Transverse colon (tissue), 4 donors: Measurements from ENCODE around the gene MDFIC. TPM values are rescaled to one million over a fixed set of nuclear protein-coding genes. Genes with fewer than 3 reads are reported as not detected.

Source experiments
- DNase-seq: peaks from one replicate; pipeline ENCODE4 v3.0.0-alpha.2; 2019
- H3K27ac ChIP-seq, 4 donors: fragments of 200-600 bp; sonication (generic); 2 replicates each; pipeline ENCODE4 v1.5.1; 2016 to 2018; ENCODE audit warnings: inconsistent platforms in 4 of 4
- H3K27me3 ChIP-seq: fragments of 200-600 bp; sonication (generic); 2 replicates; pipeline ENCODE4 v1.5.1; 2017; ENCODE audit warnings: inconsistent platforms
- H3K36me3 ChIP-seq, 4 donors: fragments of 200-600 bp; sonication (generic); 2 replicates each; pipeline ENCODE4 v1.5.1; 2017 to 2019; ENCODE audit warnings: inconsistent platforms in 4 of 4
- H3K4me1 ChIP-seq, 4 donors: fragments of 200-600 bp; sonication (generic); 2 replicates each; pipeline ENCODE4 v1.5.1; 2017 to 2020; ENCODE audit warnings: inconsistent platforms in 4 of 4
- H3K4me3 ChIP-seq, 4 donors: fragments of 200-600 bp; sonication (generic); 1 replicate in 1 of 4; 2 replicates in 3 of 4; pipeline versions ENCODE4 v1.5.1 to v1.6.1; 2017 to 2019; ENCODE audit warnings: inconsistent platforms in 4 of 4
- H3K9me3 ChIP-seq, 2 donors: fragments of 200-600 bp; sonication (generic); 2 replicates each; pipeline ENCODE4 v1.5.1; 2017 to 2019; ENCODE audit warnings: inconsistent platforms in 2 of 2
- EP300 ChIP-seq: sonication (generic); formaldehyde crosslinking; IDR thresholded peaks from one replicate; pipeline ENCODE4 v1.6.1; 2017; ENCODE audit warnings: antibody characterized with exemption, low read depth
- POLR2A ChIP-seq: fragments of 450-650 bp; IDR thresholded peaks from one replicate; pipeline ENCODE4 v1.6.1; 2016; ENCODE audit warnings: antibody characterized with exemption, mild to moderate bottlenecking, moderate library complexity
- POLR2AphosphoS5 ChIP-seq, 3 donors: sonication (generic); formaldehyde crosslinking; IDR thresholded peaks; one replicate each; pipeline ENCODE4 v1.6.1; 2016; ENCODE audit warnings: antibody characterized with exemption in 3 of 3
- WGBS, 2 donors: methylation state at CpG; one replicate each; pipeline ENCODE4 v1.1.5; 2018; ENCODE audit warnings: low coverage in 1 of 2; 5-methylcytosine and 5-hydroxymethylcytosine counted together
- in situ Hi-C, 4 donors: fragments of 200-750 bp; cut with MboI; loops; one replicate each; pipeline versions ENCODE4 v1.15.0 to v1.15.1; 2017; ENCODE audit warnings: low sequenced_read_pairs in 3 of 4, low pct_ligation_motif_present in 1 of 4, low pct_unique_long_range_greater_than_20kb in 1 of 4
- intact Hi-C: fragments of 100-400 bp; cut with DNase I; formaldehyde crosslinking; loops from one replicate; pipeline ENCODE4 v1.15.1; 2023; ENCODE audit warnings: low total_unique reads
- total RNA-seq, 4 donors: library from RNA; depleted of rRNA; stranded (reverse); fragments of >200 nt; gene quantifications; one replicate each; pipeline ENCODE4 v1.1.0, GENCODE V29; 2016
- TF ChIP-seq, protein P1 (sequence below), 5 experiments: fragments of 200-600 bp in 3 of 5; fragments of 450-650 bp in 2 of 5; sonication (generic) in 3 of 5; IDR thresholded peaks; 1 replicate in 2 of 5; 2 replicates in 3 of 5; pipeline ENCODE4 v1.5.1; 2016 to 2017; ENCODE audit warnings: antibody characterized with exemption in 5 of 5, inconsistent platforms in 3 of 5, mild to moderate bottlenecking in 2 of 5, moderate library complexity in 1 of 5

MDFIC gene
- total RNA-seq, 4 donors from 2014 or later: 4.5 to 14.8 (median 9.6) TPM

DNA sequence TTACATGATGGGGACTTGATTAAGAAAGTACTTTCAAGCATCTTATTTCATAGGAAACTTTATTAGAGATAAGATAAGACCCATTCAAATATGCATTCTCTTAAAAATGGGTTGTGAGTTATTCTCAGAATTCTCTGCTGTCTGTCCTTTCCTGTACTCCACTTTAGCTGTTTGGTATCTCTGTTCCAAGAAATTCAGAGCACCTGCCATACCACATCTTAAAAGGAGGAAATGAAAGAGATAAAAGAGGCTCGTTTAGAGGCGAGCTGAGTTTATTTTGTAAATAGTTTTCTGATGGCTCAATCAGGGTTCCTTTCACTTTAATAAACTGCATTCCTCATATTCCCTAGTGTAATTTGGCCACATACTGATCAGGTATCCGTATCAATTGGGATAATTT, 87.2 kb downstream of the MDFIC start:
- in situ Hi-C loops: no loop called here
- Histone ChIP-seq H3K27ac (peak overlapping the region; percentile 54 to 74 (median 66)), H3K4me1 (peaks cover 15 to 34% (median 24%) of the 10 kb centered on the region in 4 donors), H3K27me3 (no peaks in the 10 kb centered on the region), H3K36me3 (no peaks in the 10 kb centered on the region), H3K4me3 (no peak overlapping the region), H3K9me3 (no peaks in the 10 kb centered on the region)
- no peak for DNase-seq
- intact Hi-C loops: no loop called here
- TF ChIP-seq, protein P1, sequence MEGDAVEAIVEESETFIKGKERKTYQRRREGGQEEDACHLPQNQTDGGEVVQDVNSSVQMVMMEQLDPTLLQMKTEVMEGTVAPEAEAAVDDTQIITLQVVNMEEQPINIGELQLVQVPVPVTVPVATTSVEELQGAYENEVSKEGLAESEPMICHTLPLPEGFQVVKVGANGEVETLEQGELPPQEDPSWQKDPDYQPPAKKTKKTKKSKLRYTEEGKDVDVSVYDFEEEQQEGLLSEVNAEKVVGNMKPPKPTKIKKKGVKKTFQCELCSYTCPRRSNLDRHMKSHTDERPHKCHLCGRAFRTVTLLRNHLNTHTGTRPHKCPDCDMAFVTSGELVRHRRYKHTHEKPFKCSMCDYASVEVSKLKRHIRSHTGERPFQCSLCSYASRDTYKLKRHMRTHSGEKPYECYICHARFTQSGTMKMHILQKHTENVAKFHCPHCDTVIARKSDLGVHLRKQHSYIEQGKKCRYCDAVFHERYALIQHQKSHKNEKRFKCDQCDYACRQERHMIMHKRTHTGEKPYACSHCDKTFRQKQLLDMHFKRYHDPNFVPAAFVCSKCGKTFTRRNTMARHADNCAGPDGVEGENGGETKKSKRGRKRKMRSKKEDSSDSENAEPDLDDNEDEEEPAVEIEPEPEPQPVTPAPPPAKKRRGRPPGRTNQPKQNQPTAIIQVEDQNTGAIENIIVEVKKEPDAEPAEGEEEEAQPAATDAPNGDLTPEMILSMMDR (IDR thresholded peaks at IDR 0.05): no peak
- TF ChIP-seq POLR2AphosphoS5 (IDR thresholded peaks at IDR 0.05): no peak
- TF ChIP-seq POLR2A: no peak
- no peak for TF ChIP-seq EP300
- whole genome bisulfite sequencing, 2 donors: 0 to 9% methylated on average over 3 of the region's 3 CpGs

DNA sequence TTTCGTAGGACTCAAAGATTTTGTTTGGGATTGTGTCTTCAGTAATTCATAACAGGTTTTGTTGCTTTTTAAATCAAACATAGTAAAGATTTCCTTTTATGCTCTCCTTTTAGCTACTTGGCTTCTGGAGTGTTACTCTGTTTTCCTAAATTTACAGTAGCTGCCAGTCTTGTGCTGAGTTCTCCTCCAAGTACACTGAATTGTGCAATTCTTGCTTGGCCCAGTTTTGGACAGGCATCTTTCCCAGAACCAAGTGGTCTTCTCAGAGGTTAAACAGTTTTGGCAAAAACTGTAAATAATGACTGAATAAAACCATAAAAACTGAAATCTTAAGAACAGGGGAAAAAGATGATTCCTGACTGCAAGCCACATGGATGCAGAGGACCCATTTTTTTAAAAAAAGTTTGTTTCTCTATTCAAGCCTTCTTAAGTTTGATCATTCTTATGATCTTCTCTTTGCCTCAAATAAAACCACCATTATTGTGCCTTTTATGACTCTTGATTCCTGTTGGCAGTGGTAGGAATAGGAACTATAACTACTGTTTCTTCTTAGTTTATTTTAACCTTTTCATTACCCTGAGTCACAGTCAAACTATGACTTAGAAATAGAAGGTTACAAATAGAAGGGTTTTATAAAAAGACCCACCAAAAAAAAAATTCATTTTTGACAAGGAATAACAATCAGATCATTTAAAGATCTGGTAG, 88.0 kb downstream of the MDFIC start:
- Histone ChIP-seq H3K4me3 (no peak overlapping the region), H3K27ac (peak overlapping the region; percentile 54 to 74 (median 66)), H3K36me3 (no peaks in the 10 kb centered on the region), H3K27me3 (no peaks in the 10 kb centered on the region), H3K9me3 (no peaks in the 10 kb centered on the region), H3K4me1 (peaks cover 15 to 34% (median 24%) of the 10 kb centered on the region in 4 donors)
- TF ChIP-seq POLR2A (no peak), POLR2AphosphoS5 (IDR thresholded peaks at IDR 0.05) (peak; percentile 46 to 72 (median 51)), EP300 (no peak)
- TF ChIP-seq, protein P1 (IDR thresholded peaks at IDR 0.05): no peak
- in situ Hi-C loops: no loop called here
- 39 to 55% methylated on average over 1 of the region's 1 CpG for WGBS, 2 donors
- intact Hi-C loops: no loop called here
- DNase-seq: peak; percentile 19

GRCh38 chr7:115010441-115010820, 88.5 kb downstream of the MDFIC start:
- peak overlapping the region; percentile 54 to 74 (median 66) for H3K27ac ChIP-seq
- no peak for DNase-seq
- intact Hi-C loops (no loop called here), in situ Hi-C loops (no loop called here)
- no peaks in the 10 kb centered on the region for H3K36me3 ChIP-seq
- TF ChIP-seq POLR2A (no peak), POLR2AphosphoS5 (IDR thresholded peaks at IDR 0.05) (no peak)
- TF ChIP-seq, protein P1 (IDR thresholded peaks at IDR 0.05): no peak
- no peak overlapping the region for H3K4me3 ChIP-seq
- no peaks in the 10 kb centered on the region for H3K9me3 ChIP-seq
- H3K4me1 ChIP-seq: peaks cover 15 to 34% (median 24%) of the 10 kb centered on the region in 4 donors
- no peaks in the 10 kb centered on the region for H3K27me3 ChIP-seq
- WGBS, 2 donors: 31 to 33% methylated on average over 1 of the region's 1 CpG

- no peak for TF ChIP-seq POLR2A
- TF ChIP-seq, protein P1 (IDR thresholded peaks at IDR 0.05): no peak
- TF ChIP-seq POLR2AphosphoS5 (IDR thresholded peaks at IDR 0.05): no peak
- no peak for TF ChIP-seq EP300
- Histone ChIP-seq H3K36me3 (no peaks in the 10 kb centered on the region), H3K9me3 (no peaks in the 10 kb centered on the region), H3K4me1 (peaks cover 13 to 22% (median 18%) of the 10 kb centered on the region in 4 donors), H3K27ac (no peak overlapping the region), H3K27me3 (no peaks in the 10 kb centered on the region), H3K4me3 (no peak overlapping the region)
- no peak for DNase-seq
- 92% methylated on average over 2 to 3 of the region's 3 CpGs for WGBS, 2 donors
- in situ Hi-C loops: no loop called here
- intact Hi-C loops: no loop called here
These were observed 92.0 kb downstream of the MDFIC start for GRCh38 chr7:115013886-115014285.
